NCI-H510A treated with DMSO at 0.1 percent for 48 hours (cell line): ENCODE results near the gene FOXA3.

Source experiments
- DNase-seq: peaks from one replicate; lab custom pipeline; 2025; lab: John Stamatoyannopoulos, UW

Gene FOXA3

GRCh38 chr19:45863840-45864628 is at the start of gene FOXA3:
Gene FOXA3, plus strand, starts transcription at chr19:45864326. Its CDS starts 131 bp downstream, at chr19:45864457.
- peak; percentile 62 for DNase-seq

DNA sequence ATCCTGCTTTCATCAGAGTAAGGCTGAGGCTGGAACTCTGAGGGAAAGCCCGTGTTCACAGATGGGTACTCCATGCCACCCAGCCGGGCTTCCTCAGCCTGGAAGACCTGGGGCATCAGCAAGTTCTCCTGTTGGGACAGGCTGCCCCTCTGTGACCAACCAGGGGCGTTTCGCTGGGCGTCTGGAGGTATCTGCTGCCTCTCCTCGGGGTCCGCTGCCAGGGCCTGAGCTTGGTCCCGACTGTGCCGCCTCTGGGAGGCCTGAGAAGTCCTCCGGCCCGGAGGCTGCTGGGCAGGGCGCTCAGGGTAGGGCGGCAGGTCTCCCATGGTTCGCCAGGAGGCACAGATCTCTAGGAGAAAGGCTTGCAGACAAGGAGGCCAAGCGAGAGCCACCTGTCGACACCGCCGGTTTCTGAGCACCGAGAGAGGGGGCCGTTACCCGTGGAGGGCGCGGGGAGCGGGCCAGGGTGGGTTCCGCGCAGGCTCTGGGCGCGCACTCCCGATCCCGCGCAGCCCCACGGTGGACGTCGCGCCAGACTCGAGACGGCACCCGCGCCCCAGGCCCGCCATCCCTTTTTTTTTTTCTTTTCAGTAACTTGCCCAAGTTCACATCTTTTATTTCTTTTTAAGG is 49.2 kb upstream of the FOXA3 start, which contains the start of gene RSPH6A:
Gene RSPH6A (minus strand): TSS at position 458 of the 630 bp plus-strand sequence. CDS start 132 bp downstream, at position 326.
- no peak for DNase-seq

DNA sequence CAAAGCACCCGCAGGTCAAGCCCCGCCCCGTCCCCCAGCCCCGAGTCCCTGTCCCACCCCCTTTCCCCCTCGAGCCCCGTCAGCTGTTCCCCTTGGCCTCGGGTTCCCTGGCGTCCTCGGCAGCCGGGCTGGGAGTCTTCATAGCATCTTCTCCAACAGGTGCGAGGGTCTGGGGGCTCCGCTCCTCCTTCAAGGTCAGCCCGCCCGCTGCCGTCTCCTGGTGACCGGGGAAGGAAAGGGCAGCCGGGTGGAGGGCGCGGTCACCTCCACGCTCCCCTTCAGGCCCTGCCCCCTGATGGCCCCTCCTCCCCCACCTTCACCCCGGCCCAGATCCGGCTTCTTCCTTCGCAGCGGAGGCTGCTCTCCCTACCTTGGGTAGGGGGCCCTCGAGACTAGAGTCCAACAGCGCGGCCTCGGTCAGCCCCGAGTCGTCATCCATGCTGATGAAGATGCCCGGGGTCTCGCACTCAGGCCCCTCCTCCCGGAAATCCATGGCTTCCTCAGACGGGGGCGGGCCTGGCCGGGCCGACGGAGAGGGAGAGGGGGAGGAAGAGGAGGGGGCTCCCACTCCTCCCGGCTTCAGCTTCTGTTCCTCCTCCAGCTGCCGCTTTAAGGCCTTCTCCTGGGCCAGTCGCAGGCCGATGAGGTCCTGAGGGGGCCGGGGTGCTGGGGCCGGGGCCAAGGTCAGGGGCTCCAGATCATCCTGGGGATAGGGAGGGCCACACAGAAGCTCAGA is 48.5 kb upstream of the FOXA3 start:
- no peak for DNase-seq

DNA sequence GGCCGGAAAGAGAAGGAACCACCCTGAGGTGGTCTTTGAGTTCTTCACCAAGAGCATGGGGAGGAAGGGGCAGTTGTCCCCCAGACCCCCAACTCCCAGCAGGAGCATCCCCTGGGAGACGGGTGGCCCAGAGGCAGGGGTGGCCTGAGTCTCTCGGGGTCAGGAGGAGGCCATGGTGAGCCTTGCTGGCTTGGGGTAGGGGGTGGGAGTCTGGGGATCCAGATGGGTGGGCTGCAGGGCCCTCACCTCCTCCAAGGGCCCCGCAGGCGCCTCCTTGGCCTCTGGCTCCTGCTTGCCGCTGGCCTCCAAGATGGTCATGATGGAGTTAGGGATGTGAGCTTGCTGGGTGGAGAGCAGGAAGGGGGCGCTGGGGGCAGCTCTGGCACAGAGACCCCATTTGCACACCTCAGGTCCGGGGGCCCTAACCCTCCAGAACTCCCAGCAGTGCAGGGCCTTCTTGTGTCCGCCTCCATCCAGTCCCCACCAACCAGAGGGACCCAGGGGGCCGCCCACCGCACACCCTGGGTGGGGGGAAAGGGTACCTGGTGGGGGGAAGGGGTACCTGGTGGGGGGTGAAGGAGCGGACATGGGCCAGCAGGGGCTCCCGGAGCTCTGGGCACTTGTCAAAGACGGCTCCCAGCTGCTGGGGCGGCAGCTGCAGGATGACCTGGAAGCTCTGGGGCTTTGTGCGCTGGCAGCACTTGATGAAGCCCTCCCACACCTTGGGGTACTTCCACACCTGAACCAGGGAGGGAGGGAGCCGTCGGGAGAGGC is 47.7 kb upstream of the FOXA3 start:
- DNase-seq: no peak

- peak; percentile 84 for DNase-seq
Measured at GRCh38 chr19:45817010-45817724, 47.0 kb upstream of the FOXA3 start.

- DNase-seq: peak; percentile 50
Measured at GRCh38 chr19:45817725-45818301, 46.3 kb upstream of the FOXA3 start.

DNA sequence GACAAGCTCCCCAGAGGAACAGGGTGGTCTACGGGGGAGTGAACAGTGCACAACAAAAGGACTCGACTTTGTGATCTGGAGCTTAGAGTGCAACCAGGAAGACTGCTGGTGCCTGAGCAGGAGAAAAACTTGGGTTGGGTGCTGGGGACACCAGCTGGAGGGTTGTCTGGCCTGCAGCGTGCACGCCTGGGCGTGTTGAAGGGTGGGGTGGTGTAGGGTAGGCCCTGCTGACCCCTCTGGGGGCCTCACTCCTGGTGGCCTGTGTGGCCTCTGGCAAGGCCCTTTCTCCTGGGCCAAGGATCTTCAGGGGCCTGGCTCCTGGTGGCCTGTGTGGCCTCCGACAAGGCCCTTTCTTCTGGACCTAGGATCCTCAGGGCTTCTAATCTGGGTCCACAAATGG is 44.4 kb upstream of the FOXA3 start:
- no peak for DNase-seq

DNA sequence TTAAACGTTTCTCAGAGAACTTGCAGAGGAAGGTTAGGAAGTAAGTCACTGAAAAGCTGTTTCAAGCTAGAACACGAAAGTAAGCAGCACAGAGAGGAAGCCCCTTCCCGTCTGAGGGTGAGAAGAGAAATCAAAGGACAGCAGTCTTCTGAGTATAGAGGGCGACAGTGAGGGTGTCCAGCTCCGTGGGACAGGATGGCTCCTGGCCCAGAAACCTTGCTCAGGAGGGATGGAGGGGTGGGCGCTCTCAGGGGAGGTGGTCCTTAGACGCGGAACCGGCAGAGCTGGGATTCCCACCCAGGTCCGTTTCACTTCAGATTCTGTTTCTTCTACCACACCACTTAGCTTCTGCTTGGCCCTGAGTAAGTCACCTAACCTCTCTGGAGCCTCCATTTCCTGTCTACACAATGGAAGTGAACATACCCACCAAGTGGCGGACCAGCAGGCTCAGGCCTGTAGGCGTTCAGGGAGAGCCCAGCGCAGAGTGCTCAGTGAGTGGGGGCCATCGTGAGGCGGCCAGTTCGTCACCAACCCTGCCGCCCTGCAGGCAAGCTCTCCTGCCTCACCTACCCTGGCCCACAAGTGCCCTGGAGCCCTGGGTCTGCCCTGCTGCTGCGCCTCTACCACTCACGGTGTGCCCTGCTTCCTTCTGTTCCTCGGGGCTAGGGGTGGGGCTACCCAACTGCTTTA is 43.6 kb upstream of the FOXA3 start:
- DNase-seq: no peak

GRCh38 chr19:45821103-45821521 is 43.0 kb upstream of the FOXA3 start:
- peak; percentile 45 for DNase-seq

- no peak for DNase-seq
Measured at GRCh38 chr19:45821570-45821969, 42.6 kb upstream of the FOXA3 start.

- no peak for DNase-seq
Measured at GRCh38 chr19:45822716-45823115, 41.4 kb upstream of the FOXA3 start.

DNA sequence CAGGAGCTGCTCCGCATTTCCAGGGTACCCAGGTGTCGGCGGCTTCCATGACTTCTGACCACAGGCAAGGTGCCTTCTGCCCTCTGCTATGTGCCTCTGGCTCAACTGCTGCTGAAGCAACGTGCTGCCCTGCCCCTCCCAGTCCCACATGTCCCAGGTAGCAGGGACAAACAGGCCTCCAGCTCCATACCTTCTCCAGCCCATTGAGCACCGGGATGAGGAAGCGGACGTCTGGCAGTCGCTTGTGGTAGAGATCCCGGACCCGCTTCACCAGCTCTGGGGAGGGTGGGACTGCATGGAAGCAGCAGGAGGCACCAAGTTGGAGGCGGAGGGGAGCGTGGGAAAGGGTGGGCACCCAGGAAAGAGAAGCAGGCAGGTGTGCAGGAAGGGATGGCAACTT is 40.9 kb upstream of the FOXA3 start:
- DNase-seq: no peak

DNA sequence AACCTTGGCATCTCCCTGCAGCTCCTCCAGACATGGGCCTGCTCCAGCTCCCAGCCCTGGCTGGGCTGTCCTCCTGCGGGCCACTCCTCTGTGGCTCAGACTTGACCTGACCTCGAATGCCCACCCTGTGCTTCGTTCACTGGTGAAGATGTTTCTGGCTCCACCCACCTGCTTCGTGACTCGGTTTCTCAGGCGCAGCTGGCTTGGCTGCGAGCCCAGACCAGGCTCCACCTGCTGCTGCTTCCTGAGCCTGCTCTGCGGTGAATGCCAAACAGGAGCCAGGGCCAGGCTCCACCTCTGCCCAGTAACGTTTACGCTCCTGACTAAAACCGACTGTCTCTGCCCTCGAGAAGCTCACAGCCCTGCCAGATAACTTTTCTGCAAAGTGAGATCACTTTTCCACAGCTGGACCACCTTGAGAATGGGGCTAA is 40.1 kb upstream of the FOXA3 start:
- DNase-seq: peak; percentile 85

DNA sequence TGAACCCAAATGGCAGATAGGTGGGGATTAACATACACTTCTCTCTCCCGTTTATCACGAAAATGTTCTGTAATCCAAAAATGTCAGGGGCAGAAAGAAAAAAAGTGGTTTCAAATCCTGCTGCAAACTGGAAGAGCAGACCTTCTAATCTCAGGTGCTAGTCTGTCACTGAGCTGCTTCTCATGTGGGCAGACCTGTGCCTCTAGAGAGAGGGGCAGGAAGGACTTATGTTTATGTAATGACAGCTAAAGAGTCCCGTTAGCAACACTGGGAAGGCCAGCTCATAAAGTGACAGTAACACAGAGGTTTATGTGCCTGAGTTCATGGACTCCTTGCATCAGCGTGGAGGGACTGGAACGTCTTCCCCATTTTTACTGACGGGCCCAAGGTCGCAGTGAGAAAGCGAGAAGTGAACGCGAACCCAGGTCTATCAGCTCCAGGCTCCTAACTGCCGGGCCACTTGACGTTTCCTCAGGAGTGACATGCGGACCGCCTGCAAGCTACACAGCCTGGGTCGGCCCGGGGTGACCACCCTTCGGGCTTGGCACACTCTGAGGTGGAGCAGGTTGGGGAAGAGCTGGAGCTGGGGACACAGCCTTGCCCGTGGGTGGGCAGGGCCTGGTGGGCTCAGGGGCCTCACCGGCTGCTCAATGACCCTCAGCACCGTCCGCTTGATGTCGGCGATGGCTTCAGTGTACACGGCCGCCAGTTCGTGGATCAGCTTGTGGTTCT is 39.4 kb upstream of the FOXA3 start:
- DNase-seq: peak; percentile 43

DNA sequence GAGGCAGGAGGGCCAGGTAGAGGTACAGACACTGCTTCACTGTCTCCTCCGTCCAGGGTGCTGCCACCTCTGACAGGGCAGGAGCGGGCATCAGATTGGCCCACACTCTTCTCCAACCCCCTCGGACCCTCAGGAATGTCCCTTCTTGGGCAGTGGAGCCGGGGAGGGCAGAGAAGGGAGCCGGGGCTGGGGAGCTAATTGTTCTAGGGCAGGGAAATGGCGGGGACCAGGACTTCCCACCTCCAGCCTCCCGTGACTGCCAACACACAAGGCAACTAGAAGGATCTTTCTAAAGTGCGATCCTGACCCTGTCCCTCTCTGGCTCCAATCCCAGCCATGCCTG is 38.9 kb upstream of the FOXA3 start:
- no peak for DNase-seq

DNA sequence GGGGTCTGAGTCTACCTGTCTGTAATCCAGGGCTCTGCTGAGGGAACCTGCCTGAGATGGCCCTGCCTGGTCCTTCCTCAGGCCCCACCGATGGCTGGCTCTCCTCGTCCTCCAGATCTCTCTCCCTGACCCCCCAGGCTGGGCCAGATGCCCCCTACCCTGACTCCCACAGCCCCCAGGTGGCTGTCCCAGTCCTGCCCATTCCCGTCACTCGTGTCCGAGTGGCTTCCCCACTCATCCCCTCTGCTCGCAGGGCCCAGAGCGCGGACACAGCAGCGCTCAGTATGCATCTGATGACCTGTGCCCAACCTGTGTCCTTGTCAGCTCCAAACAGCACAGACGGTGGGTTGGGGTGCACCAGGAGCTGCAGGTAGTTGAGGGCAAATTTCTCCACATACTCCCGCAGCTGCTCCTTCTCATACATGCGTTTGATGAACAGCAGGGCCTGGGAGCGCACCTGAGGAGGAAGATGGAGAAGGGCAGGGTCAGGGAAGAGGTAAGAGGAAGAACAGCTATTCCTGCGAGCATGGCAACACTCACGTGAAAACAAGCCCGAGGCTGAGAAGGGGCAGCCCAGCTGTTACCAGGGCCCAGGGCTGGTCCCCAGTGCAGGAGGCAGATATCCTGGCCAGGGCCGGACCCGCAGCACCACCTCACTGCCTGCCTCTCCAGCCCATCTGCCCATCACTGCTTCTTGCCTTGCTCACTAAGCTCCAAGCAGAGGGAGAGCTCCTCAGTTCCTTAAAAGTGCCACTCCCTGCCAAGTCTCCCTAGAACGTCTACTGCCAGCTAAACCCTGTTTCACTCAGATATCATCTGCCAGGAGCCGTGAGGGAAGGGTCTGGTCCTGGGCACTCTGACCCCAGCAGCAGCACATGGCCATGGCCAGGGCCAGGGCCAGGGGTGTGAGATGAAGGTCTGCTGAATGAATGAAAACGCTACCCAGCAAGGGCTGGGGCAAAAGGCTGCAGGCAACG is 37.9 kb upstream of the FOXA3 start:
- no peak for DNase-seq

- no peak for DNase-seq
Measured at GRCh38 chr19:45826934-45827333, 37.2 kb upstream of the FOXA3 start.

DNA sequence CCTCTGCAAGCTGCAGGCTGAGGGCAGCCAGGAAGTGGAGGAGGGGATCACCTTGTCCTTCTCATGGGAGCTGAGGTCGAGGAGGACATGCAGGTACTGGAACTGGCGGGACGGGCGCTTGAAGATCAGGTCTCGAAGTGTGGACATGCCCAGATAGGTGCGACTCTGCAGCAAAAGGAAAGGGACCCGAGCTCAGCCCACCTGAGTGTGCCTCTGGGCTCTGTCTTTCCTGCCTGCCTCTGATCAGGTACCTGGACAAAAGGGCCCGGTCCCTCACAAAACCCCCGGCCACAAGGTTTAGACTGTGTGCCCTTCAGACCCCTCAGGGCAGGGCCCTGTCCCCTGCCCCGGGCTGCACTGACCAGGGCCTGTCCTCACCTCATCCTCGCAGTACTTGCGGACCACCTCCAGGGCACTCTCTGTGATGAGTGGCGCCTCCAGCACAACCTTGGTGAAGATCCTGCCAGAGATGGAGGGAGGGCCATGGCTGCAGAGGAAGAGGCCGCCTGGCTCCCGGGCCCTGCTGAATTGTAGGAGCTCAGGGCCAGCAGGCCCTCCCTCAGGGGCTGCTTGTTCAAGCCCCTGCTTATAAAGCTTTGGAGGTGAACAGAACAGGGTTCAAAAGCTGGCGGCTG is 36.5 kb upstream of the FOXA3 start:
- no peak for DNase-seq
